IMR-90 (cell line): ENCODE results near the gene MPND.

Experiments
- CEBPB ChIP-seq: IDR thresholded peaks from 2 replicates; pipeline ENCODE4 v1.6.1; 2012; ENCODE audit warnings: low read depth, low read length, improper control_type of control experiment
- MAFK ChIP-seq: IDR thresholded peaks from 2 replicates; pipeline ENCODE4 v1.6.1; 2012; ENCODE audit warnings: low read depth, low read length, improper control_type of control experiment
- MAZ ChIP-seq: IDR thresholded peaks from 2 replicates; pipeline ENCODE4 v1.6.1; 2012; ENCODE audit warnings: low read depth, mild to moderate bottlenecking, low read length, improper control_type of control experiment, moderate library complexity, borderline replicate concordance
- MXI1 ChIP-seq: IDR thresholded peaks from 2 replicates; pipeline ENCODE4 v1.6.1; 2012; ENCODE audit warnings: low read depth, mild to moderate bottlenecking, low read length, moderate library complexity, borderline replicate concordance
- NFE2L2 ChIP-seq: fragments of 150-350 bp; IDR thresholded peaks from 2 replicates; pipeline ENCODE4 v1.6.1; 2016; ENCODE audit warnings: low read depth, mild to moderate bottlenecking, low read length
- POLR2A ChIP-seq: IDR thresholded peaks from 2 replicates; pipeline ENCODE4 v1.6.1; 2012; ENCODE audit warnings: mild to moderate bottlenecking, low read depth, low read length
- RAD21 ChIP-seq: IDR thresholded peaks from 2 replicates; pipeline ENCODE4 v1.6.1; 2012; ENCODE audit warnings: low read length, improper control_type of control experiment
- RCOR1 ChIP-seq: IDR thresholded peaks from 2 replicates; pipeline ENCODE4 v1.6.1; 2012; ENCODE audit warnings: mild to moderate bottlenecking, low read length, improper control_type of control experiment; ENCODE audit not compliant: insufficient replicate concordance
- RFX5 ChIP-seq: IDR thresholded peaks from 2 replicates; pipeline ENCODE4 v1.8.0; 2012; ENCODE audit warnings: low read depth, mild to moderate bottlenecking, low read length, moderate library complexity
- SMC3 ChIP-seq: fragments of 150-350 bp; IDR thresholded peaks from 2 replicates; pipeline ENCODE4 v1.6.1; 2016; ENCODE audit warnings: low read depth, mild to moderate bottlenecking, antibody characterized with exemption, low read length, moderate library complexity
- TF ChIP-seq, protein P1 (sequence below): fragments of 150-350 bp; IDR thresholded peaks from 2 replicates; pipeline ENCODE4 v1.6.1; 2016; ENCODE audit warnings: low read depth, mild to moderate bottlenecking, low read length, moderate library complexity, borderline replicate concordance
- TF ChIP-seq, protein P2 (sequence below): conservative IDR thresholded peaks from 2 replicates; pipeline ENCODE4 v1.5.1; 2012; ENCODE audit warnings: mild to moderate bottlenecking, low read depth, low read length, improper control_type of control experiment
- TF ChIP-seq, protein P3 (sequence below): fragments of 150-350 bp; IDR thresholded peaks from 2 replicates; pipeline ENCODE4 v1.6.1; 2017; ENCODE audit warnings: mild to moderate bottlenecking, antibody characterized with exemption, low read length, low read depth

DNA sequence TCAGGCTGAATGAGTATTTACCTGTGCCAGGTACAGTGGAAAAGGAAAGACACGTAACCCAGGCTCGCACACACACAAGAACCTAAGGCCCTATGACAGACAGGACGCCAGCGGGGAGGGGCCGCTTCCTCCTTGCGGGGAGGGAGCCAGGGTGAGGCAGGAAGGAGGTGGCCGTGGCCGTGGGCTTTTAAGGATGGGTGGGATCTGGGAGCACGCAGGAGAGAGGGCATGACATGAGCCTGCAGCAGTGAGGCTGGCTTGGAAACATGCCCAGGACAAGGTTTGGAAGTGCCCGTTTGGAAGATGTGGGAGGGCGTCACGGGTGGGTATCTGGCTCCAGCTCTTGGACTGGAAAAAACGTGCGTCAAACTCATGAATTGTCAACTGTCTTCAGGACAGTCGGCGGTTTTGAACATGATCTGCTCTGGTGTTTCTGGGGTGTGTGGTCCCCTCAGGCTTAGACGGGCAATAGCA is 36.9 kb downstream of the MPND start:
- no peak for TF ChIP-seq POLR2A
- TF ChIP-seq, protein P1, sequence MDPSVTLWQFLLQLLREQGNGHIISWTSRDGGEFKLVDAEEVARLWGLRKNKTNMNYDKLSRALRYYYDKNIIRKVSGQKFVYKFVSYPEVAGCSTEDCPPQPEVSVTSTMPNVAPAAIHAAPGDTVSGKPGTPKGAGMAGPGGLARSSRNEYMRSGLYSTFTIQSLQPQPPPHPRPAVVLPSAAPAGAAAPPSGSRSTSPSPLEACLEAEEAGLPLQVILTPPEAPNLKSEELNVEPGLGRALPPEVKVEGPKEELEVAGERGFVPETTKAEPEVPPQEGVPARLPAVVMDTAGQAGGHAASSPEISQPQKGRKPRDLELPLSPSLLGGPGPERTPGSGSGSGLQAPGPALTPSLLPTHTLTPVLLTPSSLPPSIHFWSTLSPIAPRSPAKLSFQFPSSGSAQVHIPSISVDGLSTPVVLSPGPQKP, result no peak
- TF ChIP-seq, protein P2, sequence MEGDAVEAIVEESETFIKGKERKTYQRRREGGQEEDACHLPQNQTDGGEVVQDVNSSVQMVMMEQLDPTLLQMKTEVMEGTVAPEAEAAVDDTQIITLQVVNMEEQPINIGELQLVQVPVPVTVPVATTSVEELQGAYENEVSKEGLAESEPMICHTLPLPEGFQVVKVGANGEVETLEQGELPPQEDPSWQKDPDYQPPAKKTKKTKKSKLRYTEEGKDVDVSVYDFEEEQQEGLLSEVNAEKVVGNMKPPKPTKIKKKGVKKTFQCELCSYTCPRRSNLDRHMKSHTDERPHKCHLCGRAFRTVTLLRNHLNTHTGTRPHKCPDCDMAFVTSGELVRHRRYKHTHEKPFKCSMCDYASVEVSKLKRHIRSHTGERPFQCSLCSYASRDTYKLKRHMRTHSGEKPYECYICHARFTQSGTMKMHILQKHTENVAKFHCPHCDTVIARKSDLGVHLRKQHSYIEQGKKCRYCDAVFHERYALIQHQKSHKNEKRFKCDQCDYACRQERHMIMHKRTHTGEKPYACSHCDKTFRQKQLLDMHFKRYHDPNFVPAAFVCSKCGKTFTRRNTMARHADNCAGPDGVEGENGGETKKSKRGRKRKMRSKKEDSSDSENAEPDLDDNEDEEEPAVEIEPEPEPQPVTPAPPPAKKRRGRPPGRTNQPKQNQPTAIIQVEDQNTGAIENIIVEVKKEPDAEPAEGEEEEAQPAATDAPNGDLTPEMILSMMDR, result no peak
- TF ChIP-seq MXI1, result no peak
- no peak for TF ChIP-seq NFE2L2
- TF ChIP-seq RAD21, result no peak
- TF ChIP-seq CEBPB, result no peak
- TF ChIP-seq RCOR1, result no peak
- TF ChIP-seq, protein P3, sequence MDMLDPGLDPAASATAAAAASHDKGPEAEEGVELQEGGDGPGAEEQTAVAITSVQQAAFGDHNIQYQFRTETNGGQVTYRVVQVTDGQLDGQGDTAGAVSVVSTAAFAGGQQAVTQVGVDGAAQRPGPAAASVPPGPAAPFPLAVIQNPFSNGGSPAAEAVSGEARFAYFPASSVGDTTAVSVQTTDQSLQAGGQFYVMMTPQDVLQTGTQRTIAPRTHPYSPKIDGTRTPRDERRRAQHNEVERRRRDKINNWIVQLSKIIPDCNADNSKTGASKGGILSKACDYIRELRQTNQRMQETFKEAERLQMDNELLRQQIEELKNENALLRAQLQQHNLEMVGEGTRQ, result no peak
- no peak for TF ChIP-seq SMC3
- no peak for TF ChIP-seq MAFK
- no peak for TF ChIP-seq RFX5
- TF ChIP-seq MAZ, result no peak
